CD4-positive, alpha-beta T cell treated with Interleukin-12 subunit alpha and Interleukin-12 subunit beta, for 1 hour (primary cell): Measurements from ENCODE around the gene RAB14.
A peak's percentile ranks its signal among the peaks of the same experiment; 100 is the strongest.

ENCODE experiments used
- DNase-seq: peaks from one replicate; pipeline ENCODE4 v3.0.0-alpha.2; 2020

RAB14 gene

DNA sequence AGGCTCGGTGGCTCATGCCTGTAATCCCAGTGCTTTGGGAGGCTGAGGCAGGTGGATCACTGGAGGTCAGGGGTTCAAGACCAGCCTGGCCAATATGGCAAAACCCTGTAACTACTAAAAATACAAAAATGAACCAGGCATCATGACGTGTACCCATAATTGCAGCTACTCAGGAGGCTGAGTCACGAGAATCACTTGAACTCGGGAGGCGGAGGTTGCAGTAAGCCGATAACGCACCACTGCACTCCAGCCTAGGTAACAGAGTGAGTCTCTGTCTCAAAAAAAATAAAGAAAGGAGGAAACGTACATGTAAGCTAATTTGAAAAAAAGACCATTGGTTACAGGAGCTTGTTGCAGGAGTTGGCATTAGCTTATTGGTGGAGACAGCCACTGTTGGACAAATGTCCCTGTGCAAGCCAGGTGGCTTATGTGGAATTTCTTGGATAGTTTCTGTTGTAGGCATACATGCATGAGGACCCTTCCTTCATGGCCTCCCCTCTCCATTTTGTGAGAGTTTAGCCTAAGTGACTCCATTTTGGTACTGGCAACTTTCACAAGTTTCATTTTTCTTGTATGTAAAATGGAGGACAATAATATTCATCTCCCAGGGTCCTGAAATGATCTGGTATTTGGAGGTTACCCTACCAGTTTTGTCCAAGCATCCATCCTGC is 16.8 kb upstream of the RAB14 start:
- no peak for DNase-seq

DNA sequence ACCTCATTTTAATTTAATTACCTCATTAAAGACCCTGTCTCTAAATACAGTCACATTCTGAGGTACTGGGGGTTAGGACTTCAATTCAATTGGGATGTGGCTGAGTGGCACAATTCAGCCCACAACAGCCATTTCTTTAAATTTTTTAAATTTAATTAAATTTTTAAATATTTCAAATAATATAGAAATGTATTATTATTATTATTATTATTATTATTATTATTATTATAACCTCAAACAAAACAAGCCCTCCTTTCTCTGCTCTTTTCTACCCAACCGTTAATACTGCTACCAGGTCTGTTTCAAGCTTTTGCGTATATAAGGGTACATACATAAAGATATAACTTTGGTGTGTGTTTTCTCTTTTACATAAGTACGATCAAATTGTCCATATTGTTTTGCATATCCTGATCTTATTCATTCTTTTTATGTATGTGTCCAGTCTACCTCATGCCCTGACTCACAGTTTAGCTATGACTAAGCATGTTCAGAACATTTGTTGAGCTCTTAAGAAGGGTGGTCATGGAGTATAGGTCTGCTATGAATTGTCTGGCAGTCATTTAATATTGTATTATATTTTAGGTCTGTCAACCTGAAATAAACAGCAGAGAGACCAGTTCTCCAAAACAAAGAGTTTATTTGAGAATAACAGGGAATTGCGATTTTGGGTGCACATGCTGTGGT is 16.1 kb upstream of the RAB14 start:
- DNase-seq, result no peak

DNA sequence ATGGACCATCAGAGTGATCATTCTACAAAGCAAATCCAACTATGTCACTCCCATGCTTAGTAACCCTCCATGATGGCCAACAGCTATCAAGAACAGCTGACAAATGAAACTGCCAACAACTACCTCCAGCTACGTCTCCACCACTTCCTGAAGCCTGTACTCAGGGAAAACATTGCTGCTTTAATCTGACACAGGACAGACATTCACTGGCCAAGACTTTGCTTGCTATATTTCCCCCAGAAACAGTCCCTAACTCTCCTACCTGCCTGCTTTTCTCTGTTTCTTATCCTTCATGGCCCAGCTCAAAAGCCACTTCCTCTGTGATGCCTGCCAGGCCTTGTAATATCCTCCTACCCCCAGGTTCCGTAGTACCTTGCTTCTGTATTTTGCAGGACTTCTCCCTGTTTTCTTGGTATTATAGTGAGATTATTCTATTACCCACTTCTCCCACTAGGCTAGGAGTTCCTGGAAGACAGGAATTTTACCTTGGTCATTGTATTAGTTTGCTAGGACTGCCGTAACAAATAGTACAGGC is 14.7 kb upstream of the RAB14 start:
- DNase-seq, result no peak

DNA sequence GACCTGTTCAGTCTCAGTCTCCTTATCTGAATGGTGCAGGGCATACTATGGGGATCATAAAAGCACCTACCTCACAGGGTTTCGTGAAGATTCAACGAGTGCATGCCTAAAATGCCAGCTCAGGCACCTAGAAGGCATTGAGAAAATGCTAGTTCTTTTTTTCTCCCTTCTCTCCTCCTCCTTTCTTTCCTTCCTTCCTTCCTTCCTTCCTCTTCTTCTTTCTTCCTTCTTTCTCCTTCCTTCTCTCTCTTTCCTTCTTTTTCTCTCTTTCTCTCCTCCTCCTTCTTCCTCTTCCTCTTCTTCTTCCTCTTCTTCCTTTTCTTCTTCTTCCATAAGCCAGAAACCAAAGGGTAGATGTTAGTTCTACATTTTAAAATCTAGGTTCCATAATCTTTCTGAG is 12.3 kb upstream of the RAB14 start:
- DNase-seq, result no peak

DNA sequence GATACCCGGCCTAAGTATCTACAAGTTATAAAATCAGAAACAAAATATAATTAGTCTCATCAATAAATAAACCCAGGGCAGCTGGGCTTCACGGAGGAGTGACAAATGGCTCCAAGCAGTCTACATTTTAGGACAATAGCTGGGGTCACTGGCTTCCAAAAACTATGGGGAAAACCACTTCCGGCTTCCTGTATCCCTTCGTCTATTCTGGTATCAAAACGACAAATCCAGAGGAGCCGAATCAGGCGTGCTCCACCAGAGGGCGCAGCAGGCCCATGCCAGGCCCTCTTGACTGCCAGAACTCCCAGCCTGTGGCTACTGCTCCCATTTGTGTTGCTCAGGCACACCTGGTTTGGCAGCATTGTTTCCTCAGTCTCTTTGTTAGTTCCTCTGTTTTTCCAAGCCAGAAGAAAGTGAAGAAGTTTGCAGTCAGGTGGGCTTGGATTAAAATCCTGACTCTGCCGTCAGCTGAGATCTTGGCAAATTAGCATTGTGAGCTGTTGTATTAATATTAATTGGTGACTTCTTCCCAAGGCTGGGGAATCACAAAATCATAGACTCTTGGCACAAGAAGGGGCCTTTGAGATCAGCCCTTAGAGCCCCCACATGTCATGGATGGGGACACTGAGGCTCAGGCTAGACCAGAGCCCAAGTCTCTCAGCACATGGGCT is 11.6 kb upstream of the RAB14 start:
- peak; percentile 65 for DNase-seq

DNA sequence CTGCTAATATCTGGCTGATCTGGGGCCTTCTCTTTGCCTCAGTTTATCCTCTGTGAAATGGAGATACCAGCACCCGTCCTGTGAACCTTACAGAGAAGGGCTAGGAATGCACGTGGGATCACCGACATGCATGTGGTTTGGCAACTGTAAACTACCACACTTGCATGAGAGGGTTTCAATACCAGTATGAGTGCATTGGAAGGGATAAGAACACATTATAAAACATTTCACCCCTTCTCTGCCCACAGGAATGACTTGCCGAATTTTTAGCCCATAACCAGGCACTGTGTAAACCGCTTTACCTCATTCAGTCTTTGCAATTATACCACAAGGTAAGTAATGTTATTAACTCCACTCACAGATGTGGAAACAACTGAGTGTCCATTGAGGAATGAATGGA is 8.9 kb upstream of the RAB14 start:
- DNase-seq, result no peak

DNA sequence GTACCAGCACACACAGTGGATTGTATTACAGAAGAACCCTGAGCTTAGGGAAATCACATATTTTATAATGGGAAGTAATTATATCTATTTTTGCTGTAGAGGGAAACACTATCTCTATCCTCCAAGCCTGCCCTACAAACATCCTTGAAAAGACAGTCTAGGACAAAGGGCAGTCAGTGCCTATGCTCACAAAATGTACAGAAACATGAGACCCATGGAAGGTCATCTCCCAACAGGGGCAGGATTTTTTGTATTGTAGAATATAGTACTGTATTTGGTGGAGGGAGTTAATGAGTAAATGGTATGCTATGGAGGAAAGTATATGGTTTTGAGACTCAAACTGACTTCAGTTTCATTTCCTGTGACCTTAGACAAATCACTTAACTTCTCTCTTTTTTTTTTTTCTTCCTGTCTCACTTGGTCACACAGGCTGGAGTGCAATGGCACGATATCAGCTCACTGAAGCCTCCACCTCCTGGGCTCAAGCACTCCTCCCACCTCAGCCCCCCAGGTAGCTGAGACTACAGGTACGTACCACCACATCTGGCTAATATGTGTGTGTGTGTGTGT is 5.8 kb upstream of the RAB14 start:
- DNase-seq, result no peak

DNA sequence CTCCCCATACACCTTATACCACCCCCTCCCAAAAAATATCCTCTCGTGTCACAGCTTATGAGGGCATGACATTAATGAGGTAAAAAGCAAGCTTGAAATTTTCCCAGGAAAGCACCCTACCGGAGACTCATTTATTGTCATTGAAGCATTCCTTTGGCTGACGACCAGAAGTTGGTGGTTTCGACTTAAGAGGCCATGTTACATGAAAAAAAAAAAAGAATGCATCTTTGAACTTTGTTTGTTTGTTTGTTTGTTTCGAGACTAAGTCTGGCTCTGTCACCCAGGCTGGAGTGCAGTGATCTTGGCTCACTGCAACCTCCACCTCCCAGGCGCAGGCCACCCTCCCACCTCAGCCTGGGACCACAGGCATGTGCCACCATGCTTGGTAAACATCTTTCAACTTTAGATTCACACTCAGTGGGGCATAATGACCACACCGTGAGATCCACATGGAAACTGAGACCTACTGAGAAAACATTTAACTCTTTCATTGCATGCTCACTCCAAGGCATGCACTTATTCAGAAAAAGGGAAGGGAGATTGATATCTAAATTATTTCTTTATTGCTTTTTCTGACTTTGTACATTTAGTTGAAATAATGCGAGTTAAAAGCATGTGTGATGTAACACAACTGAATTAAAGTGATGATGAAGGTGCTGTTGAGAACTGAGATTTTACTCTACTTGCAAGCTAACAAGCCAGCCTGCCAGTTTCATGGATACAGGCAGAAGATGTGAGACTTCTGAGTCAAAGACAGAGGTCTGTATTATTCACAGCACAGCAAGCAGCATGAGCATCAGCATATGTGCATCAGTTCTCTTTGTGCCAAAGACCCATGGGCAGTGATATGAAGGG is 5.1 kb upstream of the RAB14 start:
- no peak for DNase-seq

DNA sequence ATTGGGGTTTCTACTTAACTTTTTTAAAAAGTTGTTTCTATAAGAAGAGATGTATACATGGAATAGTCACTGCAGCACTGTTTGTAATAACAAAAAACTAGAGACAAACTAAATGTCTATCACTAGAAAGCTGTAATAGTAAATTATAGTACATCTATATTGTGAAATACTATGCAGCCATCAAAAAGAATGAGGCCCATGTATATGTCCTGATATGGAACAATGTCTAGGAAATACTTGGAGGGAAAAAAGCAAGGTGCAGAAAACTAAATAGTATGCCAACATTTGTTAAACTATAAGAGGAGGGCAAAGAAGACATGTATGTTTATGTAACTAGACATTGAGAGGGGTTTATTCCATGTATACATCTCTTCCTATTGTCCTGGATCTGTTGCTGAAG is 2.9 kb upstream of the RAB14 start:
- no peak for DNase-seq

DNA sequence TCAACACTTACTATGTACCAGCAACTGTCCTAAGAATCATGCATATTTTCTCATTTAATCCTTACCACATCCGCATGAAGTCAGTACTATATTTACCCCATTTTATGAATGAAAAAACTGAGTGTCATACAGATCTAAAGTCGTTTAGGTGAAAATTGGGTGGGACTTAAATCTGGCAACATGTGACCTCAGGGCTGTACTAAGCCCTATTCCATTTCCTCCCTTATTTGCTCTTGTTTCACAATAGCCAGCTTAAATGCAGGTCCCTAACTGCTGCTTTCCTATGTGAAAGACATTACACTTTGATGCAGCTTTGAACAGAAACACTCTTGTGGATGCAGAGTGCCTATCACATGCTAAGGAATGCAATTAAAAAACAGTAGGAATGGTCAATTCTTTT is 2.5 kb upstream of the RAB14 start:
- no peak for DNase-seq

DNA sequence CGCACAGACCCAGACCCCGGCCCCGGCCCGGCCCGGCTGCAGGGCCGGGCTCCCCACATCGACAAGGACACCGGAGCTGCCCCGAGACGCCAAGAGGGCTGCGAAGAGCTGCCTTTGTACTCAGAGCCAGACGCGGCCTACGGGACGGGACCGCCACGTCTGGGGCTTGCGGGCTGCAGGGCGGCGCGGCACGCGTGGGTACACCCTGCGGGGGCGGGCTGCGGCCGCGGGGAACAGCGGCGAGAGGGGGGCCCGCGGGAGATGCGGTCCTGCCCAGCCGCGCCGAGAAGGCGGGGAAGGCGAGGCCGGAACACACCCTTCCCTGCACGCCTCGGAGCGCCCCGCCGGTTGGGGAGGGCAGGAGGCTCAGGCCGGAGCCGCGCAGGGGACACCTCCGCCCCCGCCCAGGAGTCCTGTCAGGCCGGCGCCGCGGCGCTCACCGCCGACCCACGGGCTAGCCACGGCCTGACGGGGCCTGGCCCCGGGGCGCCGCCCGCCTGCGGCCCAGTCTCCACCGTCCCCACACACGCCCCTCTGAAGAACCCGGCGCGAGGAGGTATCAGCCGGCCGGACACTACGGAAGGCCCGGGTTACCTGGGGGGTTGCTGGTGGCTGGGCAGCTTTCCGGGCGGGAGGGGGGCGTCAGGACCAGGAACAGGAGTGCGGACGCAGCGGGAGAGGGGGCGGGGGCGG is 478 bp downstream of the RAB14 start:
- DNase-seq, result peak; percentile 60

DNA sequence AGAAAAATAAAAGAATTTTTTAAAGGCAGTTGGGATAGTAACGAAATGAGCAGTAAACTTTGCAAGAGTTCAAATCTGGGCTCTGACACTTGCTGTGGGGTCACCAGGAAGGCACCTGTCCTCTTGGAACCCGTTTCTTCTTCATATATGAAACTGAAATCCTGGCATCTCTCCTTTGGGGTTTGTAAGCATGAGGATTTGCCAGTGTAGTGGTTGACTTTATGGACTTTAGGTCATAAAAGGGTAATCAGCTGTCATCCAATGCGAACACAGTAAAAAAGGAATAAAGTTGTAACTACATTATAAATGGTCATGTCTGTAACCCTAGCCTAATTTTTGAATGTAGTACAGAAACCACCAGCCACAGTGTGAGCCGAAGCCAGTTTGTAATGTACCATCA is 1.3 kb downstream of the RAB14 start:
- DNase-seq, result no peak

DNA sequence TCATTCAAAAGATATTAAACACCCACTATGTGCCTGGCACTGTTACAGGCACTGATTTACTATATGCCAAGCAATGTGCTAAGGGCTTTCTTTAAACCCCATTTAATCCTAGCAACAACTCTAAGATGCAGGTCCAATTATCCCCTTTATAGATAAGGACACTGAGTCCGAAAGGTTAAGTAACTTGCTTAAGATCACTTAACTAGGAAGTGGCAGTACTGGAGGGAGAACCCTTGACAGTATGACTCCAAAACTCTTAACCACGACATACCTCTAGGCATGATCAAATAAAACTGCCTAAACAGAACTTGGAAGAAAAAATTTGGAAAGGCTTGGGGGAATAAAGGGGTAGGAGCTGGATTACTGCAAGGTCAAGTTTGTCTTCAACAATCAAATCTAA is 1.7 kb downstream of the RAB14 start:
- DNase-seq, result no peak

DNA sequence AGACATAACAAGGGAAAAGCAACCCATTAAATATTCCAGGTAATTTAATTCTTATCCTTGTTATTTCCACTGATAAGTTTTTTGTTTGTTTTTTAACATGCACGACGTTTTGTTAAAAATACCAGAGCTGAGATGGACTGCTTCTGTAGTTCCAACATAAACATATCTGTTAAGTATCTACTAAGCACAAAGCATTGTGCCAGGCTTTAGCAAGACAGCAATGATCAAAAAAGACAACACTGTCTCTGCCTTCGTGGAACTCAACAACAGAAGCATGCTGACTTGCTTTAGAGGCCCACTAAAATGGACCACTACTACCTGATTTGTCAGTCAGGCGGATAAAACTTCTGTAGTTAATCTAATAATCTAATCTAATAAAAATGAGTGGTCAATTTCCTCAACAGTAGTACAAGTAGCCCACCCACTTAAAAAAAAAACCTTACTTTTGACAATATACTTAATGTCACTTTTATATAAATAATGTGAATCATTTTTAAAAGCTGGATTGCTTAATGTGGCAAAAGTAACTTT is 3.1 kb downstream of the RAB14 start:
- DNase-seq, result no peak

DNA sequence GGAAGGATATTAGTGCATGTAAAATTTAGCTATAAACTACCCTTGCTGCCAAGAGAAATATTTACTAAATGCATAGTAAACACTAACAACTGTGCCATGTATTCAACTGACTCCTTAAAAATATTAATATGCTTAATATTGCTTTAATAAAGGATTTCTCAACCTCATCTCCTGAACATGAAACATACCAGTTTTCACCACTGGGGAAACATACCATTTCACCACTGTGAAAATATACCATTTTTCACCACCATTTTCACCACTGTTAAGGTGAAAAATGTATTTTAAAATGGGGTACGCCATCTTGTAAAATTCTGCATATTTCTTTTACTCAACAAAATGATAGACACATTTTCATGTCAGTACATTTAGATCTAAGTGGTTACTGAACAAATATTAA is 4.5 kb downstream of the RAB14 start:
- no peak for DNase-seq

DNA sequence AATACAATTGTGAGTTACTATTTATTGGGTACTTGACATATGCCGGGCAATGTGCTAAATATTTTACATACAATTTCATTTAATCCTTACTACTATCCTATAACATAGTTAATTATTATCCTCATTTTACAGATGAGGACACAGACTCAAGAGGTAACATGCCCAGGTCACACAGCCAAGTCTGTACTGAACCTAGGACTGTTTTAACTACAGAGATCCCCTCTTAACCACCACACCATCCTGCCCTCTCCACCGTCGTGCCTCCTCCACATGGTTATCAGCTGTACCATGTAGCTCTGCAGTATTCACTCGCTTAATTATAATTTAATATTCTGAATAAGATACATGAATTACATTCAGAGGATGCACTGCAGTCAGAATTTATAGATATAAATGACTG is 5.3 kb downstream of the RAB14 start:
- DNase-seq, result no peak

DNA sequence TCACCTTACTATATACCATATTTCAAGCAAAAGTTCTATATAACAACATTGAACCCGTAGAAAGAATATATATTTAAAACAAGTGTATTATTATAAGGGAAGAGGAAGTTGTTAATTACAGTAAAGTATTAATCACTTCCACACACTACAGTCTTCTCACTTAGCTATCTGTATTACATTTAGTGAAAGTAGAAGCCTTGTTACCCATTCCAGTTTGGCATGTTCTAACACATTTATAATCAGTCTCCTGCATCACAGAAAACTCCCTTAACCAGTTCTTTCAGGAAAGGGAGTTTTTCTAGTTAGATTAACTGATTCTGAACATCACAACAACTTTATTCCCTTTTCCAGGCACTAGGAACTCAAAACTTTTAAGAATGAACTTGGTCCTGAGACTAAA is 6.9 kb downstream of the RAB14 start:
- DNase-seq, result no peak

DNA sequence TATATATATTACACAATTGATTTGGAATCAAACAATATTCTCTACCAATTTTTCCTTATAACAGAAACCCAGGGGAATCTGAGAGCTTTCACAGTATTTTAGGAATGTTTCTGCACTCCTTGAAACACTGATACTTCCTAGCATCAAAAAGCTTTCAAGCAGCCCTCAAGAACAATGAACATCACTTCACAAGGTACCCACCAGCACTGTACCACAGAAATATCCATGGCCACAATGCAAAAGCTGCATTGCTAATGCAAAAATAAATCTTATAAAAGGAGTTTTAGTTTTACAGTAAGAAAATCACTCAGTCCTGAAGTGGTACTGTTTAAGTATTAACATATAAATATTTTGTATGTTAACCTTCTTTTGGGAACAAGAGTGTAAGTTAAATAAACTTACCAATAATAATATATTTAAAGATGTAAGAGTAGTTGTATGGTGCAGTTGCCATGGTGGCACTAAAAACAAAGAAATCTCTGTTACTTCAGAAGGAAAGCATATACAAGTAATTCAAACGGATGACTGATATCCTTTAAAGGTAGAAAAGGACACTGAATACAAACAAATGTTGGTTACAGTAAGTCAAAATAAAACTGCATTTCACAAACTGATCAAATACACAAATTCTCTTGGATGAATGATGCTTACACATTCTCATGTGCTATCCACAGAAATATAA is 8.6 kb downstream of the RAB14 start:
- DNase-seq, result no peak

DNA sequence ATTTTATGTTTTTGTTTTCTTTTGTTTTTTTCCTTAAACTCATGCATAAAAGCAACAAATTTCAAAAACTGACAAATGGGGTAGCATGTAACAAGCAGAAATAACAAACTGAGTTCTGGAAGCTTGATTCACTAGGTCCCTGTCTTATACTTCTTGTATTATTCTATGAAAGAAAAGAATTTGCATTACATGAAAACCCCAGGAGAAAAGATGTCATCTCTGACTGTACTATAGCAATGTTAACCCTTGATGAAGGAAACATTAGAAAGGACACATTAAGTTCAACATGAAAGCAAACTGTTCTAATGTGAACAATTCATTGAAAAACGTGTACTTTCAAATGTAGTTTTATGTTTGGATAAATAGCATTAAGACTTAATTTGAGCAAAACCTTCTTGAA is 9.2 kb downstream of the RAB14 start:
- DNase-seq, result no peak

DNA sequence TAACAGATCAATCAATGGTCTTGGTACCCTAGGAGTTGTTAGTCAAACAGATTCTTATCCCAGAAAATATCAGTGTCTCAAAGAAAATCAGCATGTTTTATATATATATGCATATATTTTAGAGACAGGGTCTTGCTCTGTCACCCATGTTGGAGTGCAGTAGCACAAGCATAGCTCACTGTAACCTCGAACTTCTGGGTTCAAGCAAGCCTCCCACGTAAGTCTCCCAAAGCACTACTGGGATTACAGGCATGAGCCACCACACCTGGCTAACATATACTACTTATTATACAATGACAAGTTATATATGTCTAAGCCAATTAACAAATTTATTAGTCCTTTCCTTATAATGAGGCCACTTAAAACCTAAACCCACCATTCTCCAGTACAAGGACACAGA is 10.4 kb downstream of the RAB14 start:
- no peak for DNase-seq

DNA sequence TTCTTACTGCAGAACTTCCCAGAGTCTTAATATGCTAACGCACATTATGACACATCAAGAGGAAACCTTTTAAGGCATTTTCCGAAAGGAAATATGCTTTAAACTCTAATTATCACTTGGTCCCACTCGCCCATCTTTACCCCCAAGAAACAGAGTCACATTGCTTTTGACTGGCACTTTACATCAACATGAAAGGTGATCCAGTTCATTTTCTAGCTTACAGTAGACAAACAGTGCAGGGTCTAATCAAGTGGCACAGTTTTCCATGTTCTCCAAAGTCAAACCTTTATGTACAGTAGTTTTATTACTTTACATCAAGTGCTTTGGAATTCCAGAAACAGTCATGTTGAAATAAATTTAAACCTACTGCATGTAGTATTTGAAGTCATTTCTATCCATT is 12.0 kb downstream of the RAB14 start:
- no peak for DNase-seq
